ENCODE results near the gene C15orf62.

C15orf62 gene

GRCh38 chr15:40819048-40819447 is 49.3 kb downstream of the C15orf62 start:
- Histone ChIP-seq H3K27me3 (replicated peaks) (no peaks in the 10 kb centered on the region), H3K4me3 (ENCODE audit: low read depth, low read length) (no peak overlapping the region), H3K36me3 (replicated peaks) (no peaks in the 10 kb centered on the region), H3K27ac (no peak overlapping the region)
- TF ChIP-seq, protein P1, sequence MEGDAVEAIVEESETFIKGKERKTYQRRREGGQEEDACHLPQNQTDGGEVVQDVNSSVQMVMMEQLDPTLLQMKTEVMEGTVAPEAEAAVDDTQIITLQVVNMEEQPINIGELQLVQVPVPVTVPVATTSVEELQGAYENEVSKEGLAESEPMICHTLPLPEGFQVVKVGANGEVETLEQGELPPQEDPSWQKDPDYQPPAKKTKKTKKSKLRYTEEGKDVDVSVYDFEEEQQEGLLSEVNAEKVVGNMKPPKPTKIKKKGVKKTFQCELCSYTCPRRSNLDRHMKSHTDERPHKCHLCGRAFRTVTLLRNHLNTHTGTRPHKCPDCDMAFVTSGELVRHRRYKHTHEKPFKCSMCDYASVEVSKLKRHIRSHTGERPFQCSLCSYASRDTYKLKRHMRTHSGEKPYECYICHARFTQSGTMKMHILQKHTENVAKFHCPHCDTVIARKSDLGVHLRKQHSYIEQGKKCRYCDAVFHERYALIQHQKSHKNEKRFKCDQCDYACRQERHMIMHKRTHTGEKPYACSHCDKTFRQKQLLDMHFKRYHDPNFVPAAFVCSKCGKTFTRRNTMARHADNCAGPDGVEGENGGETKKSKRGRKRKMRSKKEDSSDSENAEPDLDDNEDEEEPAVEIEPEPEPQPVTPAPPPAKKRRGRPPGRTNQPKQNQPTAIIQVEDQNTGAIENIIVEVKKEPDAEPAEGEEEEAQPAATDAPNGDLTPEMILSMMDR (IDR thresholded peaks at IDR 0.05; ENCODE audit: low read depth, low read length, missing control alignments), result no peak
- in situ Hi-C loops (cut with HindIII; ENCODE audit: low pct_ligation_motif_present, low sequenced_read_pairs), result no loop called here
- DNase-seq, result no peak

DNA sequence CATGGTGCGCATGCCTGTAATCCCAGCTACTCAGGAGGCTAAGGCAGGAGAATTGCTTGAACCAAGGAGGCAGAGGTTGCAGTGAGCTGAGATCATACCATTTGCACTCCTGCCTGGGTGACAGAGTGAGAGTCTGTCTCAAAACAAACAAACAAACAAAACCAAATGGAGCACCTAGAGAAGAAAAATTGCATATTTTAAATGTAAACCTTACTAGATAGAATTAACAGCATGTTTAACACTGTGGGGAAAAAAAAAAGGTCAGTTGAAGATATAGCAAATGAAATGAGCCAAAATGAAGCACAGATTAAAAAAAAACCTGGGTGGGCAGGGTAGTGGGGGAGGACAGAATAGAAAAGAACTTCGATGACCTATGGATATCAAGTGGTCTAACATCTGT is 51.4 kb downstream of the C15orf62 start:
- DNase-seq, result no peak
- no peak overlapping the region for H3K27ac ChIP-seq
- TF ChIP-seq, protein P1 (IDR thresholded peaks at IDR 0.05; ENCODE audit: low read depth, low read length, missing control alignments), result no peak

More for the DNA sequence above, 51.4 kb downstream of the C15orf62 start:
- in situ Hi-C loops (cut with HindIII; ENCODE audit: low pct_ligation_motif_present, low sequenced_read_pairs), result no loop called here
- H3K4me3 ChIP-seq (ENCODE audit: low read depth, low read length), result no peak overlapping the region
- H3K36me3 ChIP-seq (replicated peaks), result no peaks in the 10 kb centered on the region
- H3K27me3 ChIP-seq (replicated peaks), result no peaks in the 10 kb centered on the region
